ENCODE measurements around the gene GPR173.

GRCh38 chrX:53076671-53077070 is 28.1 kb downstream of the GPR173 start:
- TF ChIP-seq, protein P1, sequence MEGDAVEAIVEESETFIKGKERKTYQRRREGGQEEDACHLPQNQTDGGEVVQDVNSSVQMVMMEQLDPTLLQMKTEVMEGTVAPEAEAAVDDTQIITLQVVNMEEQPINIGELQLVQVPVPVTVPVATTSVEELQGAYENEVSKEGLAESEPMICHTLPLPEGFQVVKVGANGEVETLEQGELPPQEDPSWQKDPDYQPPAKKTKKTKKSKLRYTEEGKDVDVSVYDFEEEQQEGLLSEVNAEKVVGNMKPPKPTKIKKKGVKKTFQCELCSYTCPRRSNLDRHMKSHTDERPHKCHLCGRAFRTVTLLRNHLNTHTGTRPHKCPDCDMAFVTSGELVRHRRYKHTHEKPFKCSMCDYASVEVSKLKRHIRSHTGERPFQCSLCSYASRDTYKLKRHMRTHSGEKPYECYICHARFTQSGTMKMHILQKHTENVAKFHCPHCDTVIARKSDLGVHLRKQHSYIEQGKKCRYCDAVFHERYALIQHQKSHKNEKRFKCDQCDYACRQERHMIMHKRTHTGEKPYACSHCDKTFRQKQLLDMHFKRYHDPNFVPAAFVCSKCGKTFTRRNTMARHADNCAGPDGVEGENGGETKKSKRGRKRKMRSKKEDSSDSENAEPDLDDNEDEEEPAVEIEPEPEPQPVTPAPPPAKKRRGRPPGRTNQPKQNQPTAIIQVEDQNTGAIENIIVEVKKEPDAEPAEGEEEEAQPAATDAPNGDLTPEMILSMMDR (conservative IDR thresholded peaks at IDR 0.05; ENCODE audit: low read depth, low read length), result no peak
- no peak for TF ChIP-seq EZH2 (IDR thresholded peaks at IDR 0.05; ENCODE audit: borderline replicate concordance, low read depth, low read length, poor library complexity, severe bottlenecking)
